Right cardiac atrium (tissue), 5 donors: Measurements from ENCODE around the gene KCNAB3. TPM values are rescaled to one million over a fixed set of nuclear protein-coding genes. Genes with fewer than 3 reads are reported as not detected.

Source experiments
- ATAC-seq, 2 donors: fragments of 200-7000 bp; cut with Tn5 transposase; one replicate each; pipeline versions ENCODE4 v1.8.0 to v1.9.1; 2020; ENCODE audit warnings: moderate library complexity in 2 of 2, mild to moderate bottlenecking in 1 of 2
- DNase-seq, 3 donors: peaks; one replicate each; pipeline ENCODE4 v3.0.0-alpha.2; 2020
- H3K27ac ChIP-seq: one replicate; pipeline ENCODE4 v1.5.1; 2013; ENCODE audit warnings: mild to moderate bottlenecking, low read length, control low read depth, moderate library complexity
- H3K27me3 ChIP-seq: one replicate; pipeline ENCODE4 v1.6.1; 2013; ENCODE audit not compliant: control insufficient read depth, insufficient read depth
- H3K4me1 ChIP-seq: one replicate; pipeline ENCODE4 v1.6.1; 2013; ENCODE audit warnings: low read length; ENCODE audit not compliant: control insufficient read depth, insufficient read depth
- H3K4me3 ChIP-seq: one replicate; pipeline ENCODE4 v1.5.1; 2013; ENCODE audit warnings: low read length, control low read depth
- H3K9me3 ChIP-seq: one replicate; pipeline ENCODE4 v1.6.1; 2013; ENCODE audit warnings: low read length; ENCODE audit not compliant: control insufficient read depth
- WGBS: extraction: QIAGEN DNeasy Blood & Tissue Kit; methylation state at CpG from one replicate; pipeline ENCODE4 v1.1.7; 2013; 5-methylcytosine and 5-hydroxymethylcytosine counted together
- intact Hi-C, 4 donors: fragments of 100-400 bp; cut with DNase I; formaldehyde crosslinking; loops; one replicate each; pipeline versions ENCODE4 v1.11.0 to v1.14.0; 2022 to 2023
- polyA plus RNA-seq: library from polyadenylated mRNA; stranded (reverse); fragments of 200-250 nt; gene quantifications from one replicate; pipeline ENCODE4 v1.2.3, GENCODE V29; 2013
- total RNA-seq, 4 donors: library from RNA; stranded (reverse); fragmentation: NEBNext Ultra II Directional; extraction: Animal tissue kit (Norgen Biotek cat#: 25700); gene quantifications; one replicate each; pipeline ENCODE4 v1.2.1, GENCODE V29; 2021
- donor health status: healthy with polysubstance abuse.
- donor health status: DM: no; HTN: yes; CAD: no.
- donor health status: DM: no; HTN: no; CAD: no.
- donor health status: DM: no; HTN: yes; CAD: no; lungs with severe emphysema.
- donor health status: DM: yes; HTN: yes; CAD: no.

KCNAB3 gene
- total and polyA plus RNA-seq, 5 donors, result 0.50 to 1.2 (median 0.67) TPM

DNA sequence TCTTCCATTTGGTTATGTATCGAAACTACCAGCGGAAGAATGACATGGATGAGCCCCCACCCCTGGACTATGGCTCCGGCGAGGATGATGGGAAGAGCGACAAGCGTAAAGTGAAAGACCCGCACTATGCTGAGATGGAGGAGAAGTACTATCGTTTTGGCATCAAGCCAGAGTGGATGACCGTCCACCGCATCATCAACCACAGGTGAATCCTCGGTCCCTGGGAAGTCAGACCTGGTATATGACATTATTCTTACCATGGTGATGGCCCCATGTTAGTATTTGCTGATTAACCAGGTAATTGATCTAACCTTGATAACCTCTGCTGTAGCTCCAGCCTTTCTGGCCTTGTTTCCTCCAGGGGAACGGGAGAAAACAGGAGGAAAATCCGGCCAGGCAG is 32.6 kb downstream of the KCNAB3 start:
- WGBS, result 87% methylated on average over 13 of the region's 13 CpGs
- Histone ChIP-seq H3K27ac (no peak overlapping the region), H3K4me1 (no peaks in the 10 kb centered on the region), H3K27me3 (no peaks in the 10 kb centered on the region), H3K9me3 (no peaks in the 10 kb centered on the region), H3K4me3 (no peak overlapping the region)
- intact Hi-C loops, result no loop called here
- DNase-seq, result no peak
- no peak for ATAC-seq

DNA sequence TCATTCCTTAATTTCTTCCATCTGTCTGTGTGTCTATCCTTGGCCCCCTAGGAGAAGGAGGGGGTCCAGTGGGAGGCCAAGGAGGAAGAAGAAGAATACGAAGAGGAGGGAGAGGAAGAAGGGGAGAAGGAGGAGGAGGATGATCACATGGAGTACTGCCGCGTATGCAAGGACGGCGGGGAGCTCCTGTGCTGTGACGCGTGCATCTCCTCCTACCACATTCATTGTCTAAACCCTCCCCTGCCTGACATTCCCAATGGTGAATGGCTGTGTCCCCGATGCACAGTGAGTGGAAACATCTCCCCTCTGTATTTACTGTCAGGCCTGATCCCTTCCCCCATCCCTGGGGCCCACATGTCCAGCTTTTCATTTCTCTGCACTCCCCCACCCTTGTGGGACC is 34.8 kb downstream of the KCNAB3 start:
- Histone ChIP-seq H3K27me3 (no peaks in the 10 kb centered on the region), H3K27ac (no peak overlapping the region), H3K4me1 (peaks cover under 1% of the 10 kb centered on the region), H3K9me3 (no peaks in the 10 kb centered on the region), H3K4me3 (no peak overlapping the region)
- DNase-seq (no peak), ATAC-seq (no peak)
- intact Hi-C loops, result no loop called here
- 88% methylated on average over 8 of the region's 8 CpGs for WGBS

DNA sequence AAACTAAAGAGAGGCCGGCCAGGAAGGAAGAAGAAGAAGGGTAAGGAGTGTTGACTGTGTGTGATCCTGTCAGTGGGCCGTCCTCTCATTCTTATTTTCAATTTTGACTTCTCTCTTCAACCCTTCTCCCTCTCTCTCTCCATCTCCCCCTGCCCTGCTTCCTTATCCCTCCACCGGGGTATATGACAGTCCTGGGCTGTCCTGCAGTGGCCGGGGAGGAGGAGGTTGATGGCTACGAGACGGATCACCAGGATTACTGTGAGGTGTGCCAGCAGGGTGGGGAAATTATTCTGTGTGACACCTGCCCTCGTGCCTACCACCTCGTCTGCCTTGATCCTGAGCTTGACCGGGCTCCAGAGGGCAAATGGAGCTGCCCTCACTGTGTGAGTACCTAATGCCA is 35.4 kb downstream of the KCNAB3 start:
- DNase-seq (no peak), ATAC-seq (no peak)
- intact Hi-C loops, result no loop called here
- H3K4me1 ChIP-seq, result peaks cover 5% of the 10 kb centered on the region
- no peak overlapping the region for H3K4me3 ChIP-seq
- WGBS, result 91% methylated on average over 9 of the region's 9 CpGs
- H3K9me3 ChIP-seq, result no peaks in the 10 kb centered on the region
- H3K27ac ChIP-seq, result no peak overlapping the region
- no peaks in the 10 kb centered on the region for H3K27me3 ChIP-seq

DNA sequence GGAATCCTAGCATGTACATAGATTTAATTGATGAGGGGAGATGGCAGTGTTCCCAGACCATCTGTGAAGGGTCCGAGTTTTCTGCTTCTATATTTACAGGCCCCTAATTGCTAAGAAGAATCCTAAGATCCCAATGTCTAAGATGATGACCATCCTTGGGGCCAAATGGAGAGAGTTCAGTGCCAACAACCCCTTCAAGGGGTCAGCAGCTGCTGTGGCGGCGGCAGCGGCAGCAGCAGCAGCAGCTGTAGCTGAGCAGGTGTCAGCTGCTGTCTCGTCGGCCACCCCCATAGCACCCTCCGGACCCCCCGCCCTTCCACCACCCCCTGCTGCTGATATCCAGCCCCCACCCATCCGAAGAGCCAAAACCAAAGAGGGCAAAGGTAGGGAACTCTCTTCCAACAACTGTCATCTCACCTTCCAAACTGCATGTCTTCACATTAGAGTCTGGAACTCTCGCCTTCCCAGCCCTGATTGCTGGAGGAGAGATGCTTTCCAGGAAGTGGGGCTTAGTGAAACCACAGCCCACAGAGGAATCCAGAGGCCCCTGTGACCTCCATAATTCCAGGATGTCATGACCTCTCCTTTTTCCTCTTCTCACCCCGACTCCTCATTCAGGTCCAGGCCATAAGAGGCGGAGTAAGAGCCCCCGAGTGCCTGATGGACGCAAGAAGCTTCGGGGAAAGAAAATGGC is 36.3 kb downstream of the KCNAB3 start:
- Histone ChIP-seq H3K27ac (no peak overlapping the region), H3K9me3 (no peaks in the 10 kb centered on the region), H3K4me3 (no peak overlapping the region), H3K4me1 (peaks cover 9% of the 10 kb centered on the region), H3K27me3 (no peaks in the 10 kb centered on the region)
- intact Hi-C loops, result no loop called here
- WGBS, result 89% methylated on average over 15 of the region's 15 CpGs
- ATAC-seq (no peak), DNase-seq (no peak)

DNA sequence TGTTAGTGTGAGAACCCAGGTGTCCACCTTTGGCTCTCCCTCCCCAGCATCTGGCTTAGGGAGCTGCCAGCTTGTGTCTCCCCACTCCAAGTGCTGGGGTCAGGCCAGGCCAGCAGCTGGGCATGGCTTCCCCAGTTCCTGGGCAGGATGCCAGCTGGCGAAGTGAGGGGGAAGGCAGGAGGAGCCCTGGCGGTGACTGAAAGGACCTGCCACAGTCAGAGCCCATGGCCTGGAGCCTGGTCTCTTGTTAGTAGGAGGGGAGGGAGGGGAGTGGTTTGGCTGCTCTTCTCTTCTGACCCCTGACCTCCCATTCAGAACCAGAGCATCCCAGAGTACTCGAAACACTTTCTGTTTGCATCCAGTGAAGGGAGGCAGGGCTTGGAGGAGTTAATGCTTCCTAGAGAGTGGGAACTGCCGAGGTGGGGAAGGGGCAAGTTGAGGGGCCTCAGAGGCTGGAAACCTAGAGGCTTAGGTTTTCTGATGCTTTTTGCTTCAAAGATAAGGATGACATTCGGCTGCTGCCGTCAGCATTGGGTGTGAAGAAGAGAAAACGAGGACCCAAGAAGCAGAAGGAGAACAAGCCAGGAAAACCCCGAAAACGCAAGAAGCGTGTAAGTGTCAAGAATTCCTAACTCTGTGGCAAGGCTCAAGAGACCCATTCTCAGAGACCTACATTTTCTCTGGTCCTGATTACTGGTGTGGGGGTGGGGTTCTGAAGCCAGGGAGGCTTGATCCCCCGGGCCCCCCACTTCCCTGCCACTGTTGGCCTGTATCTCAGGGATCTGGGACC is 40.3 kb downstream of the KCNAB3 start:
- H3K27ac ChIP-seq, result peak overlapping the region; percentile 93
- no peaks in the 10 kb centered on the region for H3K27me3 ChIP-seq
- H3K4me3 ChIP-seq, result no peak overlapping the region
- peak; percentile 81 to 83 for ATAC-seq
- WGBS, result 19% methylated on average over 11 of the region's 11 CpGs
- intact Hi-C loops, result no loop called here
- peaks cover 16% of the 10 kb centered on the region for H3K4me1 ChIP-seq
- no peaks in the 10 kb centered on the region for H3K9me3 ChIP-seq
- peak; percentile 98 to 99 (median 99) for DNase-seq

DNA sequence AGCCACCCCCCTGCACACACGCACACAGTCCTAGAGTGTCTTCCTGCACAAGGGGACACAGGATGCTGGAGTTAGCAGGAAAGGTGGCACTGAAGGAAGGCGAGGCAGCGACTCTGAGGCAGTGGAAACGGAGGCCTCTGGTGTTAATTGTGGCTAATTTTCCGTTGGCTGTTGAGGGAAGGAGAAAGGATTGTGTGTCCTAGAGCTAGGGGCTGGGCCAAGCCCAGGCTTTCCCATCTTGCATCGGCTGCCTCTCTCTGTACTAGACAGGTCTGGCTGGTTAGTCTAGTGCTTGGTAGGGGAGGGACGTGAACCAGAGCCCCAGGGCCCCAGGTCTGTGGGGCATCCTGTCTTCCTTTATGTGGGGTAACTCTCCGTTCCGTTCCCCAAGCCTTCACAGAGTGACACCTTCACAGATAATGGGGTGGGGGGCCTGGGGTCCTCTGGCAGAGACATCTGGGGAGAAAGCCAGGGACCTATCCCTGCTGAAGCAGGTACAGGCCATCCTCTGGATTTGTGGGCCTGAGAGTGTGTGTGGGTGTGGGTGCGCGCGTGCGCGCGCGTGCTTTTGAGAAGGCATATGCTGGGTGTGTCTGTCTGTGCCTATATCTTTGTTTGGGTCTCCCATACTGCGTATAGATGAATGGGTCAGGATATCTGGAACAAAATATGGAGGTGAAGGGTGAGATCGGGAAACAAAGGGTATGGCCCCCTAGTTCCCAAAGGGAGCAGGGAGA is 41.3 kb downstream of the KCNAB3 start, which contains the start of gene CHD3:
Gene CHD3, plus strand, starts transcription at position 606 of the 737 bp plus-strand sequence. CDS start 212 bp downstream, outside the sequence.
- no peaks in the 10 kb centered on the region for H3K27me3 ChIP-seq
- peak within 1 kb of the TSS; percentile 93 for H3K27ac ChIP-seq
- H3K9me3 ChIP-seq, result no peaks in the 10 kb centered on the region
- peaks cover 16% of the 10 kb centered on the region for H3K4me1 ChIP-seq
- ATAC-seq (peak; percentile 5 to 37), DNase-seq (peak in 1 of 3 donors; percentile 58)
- peak within 1 kb of the TSS; percentile 76 for H3K4me3 ChIP-seq
- 27% methylated on average over 18 of the region's 18 CpGs for WGBS
- intact Hi-C loops, result no loop called here

DNA sequence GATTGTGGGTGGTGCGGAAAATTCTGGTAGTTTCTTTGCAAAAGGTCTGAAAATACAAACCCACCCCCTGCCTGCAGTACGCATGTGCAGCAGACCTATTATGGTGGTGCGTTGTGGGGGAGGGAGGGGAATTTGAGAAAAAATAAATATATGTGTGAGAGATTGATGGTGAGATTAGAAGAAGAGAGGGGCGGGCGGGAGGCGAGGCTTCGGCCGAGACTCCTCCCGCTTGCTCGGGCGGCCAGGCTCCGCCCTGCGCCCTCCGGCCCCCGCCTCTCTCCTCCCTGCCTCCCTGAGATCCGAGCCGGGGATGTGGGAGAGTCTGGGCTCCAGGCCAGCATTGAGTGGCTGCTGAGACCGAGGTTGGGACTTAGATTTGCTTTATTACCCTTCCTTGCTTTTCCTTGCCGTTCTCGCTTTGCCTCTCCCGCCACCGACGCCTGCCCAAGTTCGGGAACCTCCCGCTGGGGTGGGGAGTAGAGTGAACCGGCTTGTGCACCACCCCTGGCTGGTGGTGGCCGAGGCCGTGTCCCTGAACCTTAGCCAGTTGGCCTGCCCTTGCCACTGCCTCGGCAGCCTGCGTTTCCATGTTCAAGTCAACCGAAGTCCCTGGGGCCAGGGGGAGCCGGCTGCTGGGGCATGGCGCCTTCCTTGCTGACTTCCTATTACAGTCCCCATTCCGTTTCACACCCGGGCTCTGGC is 42.0 kb downstream of the KCNAB3 start:
- Histone ChIP-seq H3K9me3 (no peaks in the 10 kb centered on the region), H3K4me3 (peak overlapping the region; percentile 76), H3K27me3 (no peaks in the 10 kb centered on the region), H3K27ac (peak overlapping the region; percentile 93), H3K4me1 (peaks cover 16% of the 10 kb centered on the region)
- DNase-seq (peak; percentile 94 to 97 (median 96)), ATAC-seq (peak; percentile 89 to 91)
- intact Hi-C loops, result no loop called here
- WGBS, result under 1% methylated on average over 35 of the region's 35 CpGs

DNA sequence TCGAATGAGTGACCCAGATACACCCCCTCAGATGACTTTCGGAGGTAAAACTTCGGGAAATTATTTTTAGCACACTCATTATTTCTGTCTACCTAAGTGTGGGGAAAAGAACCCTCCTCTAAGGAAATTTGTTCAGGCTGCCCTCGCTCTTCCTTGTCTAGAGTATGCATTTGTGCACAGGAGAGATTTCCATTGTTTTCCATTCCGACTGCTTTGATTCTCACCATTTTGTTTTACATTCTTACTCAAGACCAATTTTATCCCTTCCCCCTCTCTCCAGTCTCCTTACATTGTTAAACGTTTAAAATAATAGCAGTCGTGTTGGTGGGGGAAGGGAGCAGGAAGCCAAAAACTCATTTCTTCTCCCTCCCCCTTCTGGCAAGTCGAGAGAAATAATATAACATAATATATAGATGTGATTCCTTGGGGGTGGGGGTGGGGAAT is 42.6 kb downstream of the KCNAB3 start:
- Histone ChIP-seq H3K4me1 (peaks cover 16% of the 10 kb centered on the region), H3K27ac (peak overlapping the region; percentile 36), H3K27me3 (no peaks in the 10 kb centered on the region), H3K9me3 (no peaks in the 10 kb centered on the region), H3K4me3 (peak overlapping the region; percentile 76)
- intact Hi-C loops, result no loop called here
- DNase-seq (no peak), ATAC-seq (no peak)
- WGBS, result 5% methylated on average over 8 of the region's 8 CpGs

DNA sequence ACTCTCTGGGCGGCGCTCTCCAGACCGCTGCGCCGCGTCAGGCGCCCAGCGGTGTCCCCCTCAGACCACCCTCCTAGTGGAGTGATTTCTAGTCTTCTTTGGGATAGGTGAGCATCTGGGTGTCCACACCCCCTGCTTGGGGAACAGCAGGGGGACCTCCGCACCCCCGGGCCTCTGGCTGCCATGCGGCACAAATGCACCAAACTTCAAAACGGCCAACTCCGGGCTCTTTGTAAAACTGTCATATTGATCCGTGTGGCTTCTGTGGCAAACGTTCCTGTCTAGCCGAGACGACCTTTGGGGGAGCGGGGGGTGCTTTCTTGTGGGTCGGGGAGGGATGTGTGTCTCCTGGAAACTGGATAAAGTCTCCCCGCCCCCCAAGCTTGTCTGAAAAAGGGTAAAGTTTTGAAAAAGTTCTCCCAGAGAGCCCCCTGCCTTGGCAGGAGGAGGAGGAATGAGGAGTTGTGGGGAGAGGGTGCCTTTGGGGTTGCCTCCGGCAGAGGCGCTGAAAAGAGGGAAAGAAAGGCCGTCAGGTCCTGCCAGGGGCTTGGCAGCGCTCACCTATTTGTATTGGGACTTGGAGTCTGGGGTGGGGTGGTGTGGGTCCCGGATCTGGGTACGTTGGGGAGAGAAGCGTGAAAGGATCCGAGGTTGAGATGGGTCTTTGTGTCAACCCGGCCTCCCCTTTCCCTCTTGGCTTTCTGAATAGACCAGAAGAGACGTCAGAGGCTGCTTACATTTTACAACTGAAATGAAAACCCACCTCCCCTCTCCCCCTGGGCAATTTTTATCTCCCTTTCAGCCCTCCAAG is 43.2 kb downstream of the KCNAB3 start:
- ATAC-seq, result no peak
- WGBS, result 5% methylated on average over 30 of the region's 30 CpGs
- intact Hi-C loops, result no loop called here
- Histone ChIP-seq H3K4me3 (peak overlapping the region; percentile 76), H3K4me1 (peaks cover 16% of the 10 kb centered on the region), H3K27me3 (no peaks in the 10 kb centered on the region), H3K9me3 (no peaks in the 10 kb centered on the region), H3K27ac (peak overlapping the region; percentile 36)
- peak in 2 of 3 donors; percentile 26 to 71 for DNase-seq
